ENCODE data around the gene RBM17. TPM values are rescaled to one million over a fixed set of nuclear protein-coding genes. Genes with fewer than 3 reads are reported as not detected.
"Not testable (repeated sequence)": the region's sequence is repeated elsewhere in the genome, so short reads cannot be mapped to it uniquely, and the experiment has no call there.

Gene RBM17
- total RNA-seq, 2 donors from 2014 or later: 156 to 200 TPM

- Mint-ChIP-seq H3K36me3 (ENCODE audit: insufficient read depth in 2 of 2) (peaks cover 23 to 51% of the 10 kb centered on the region in 2 donors), H3K27ac (no peak overlapping the region), H3K4me1 (ENCODE audit: low read depth) (peaks cover 43% of the 10 kb centered on the region), H3K4me3 (no peak overlapping the region), H3K27me3 (ENCODE audit: low read depth) (no peaks in the 10 kb centered on the region), H3K9me3 (no peaks in the 10 kb centered on the region)
- DNase-seq: no peak
- no peak for ATAC-seq (replicated peaks in 1 of 2)
Measured at GRCh38 chr10:6112893-6113292, 24.1 kb downstream of the RBM17 start.

GRCh38 chr10:6114299-6114698 is 25.5 kb downstream of the RBM17 start:
- Mint-ChIP-seq H3K9me3 (no peaks in the 10 kb centered on the region), H3K27ac (peak overlapping the region; percentile 81), H3K36me3 (ENCODE audit: insufficient read depth in 2 of 2) (peaks cover 17 to 42% of the 10 kb centered on the region in 2 donors), H3K4me1 (ENCODE audit: low read depth) (peaks cover 39% of the 10 kb centered on the region), H3K4me3 (peak overlapping the region in 1 of 2 donors; percentile 49), H3K27me3 (ENCODE audit: low read depth) (no peaks in the 10 kb centered on the region)
- ATAC-seq (replicated peaks in 1 of 2) (peak; percentile 75 to 86), DNase-seq (no peak)

GRCh38 chr10:6114805-6115341 is 26.0 kb downstream of the RBM17 start:
- Mint-ChIP-seq H3K27ac (peak overlapping the region; percentile 81), H3K36me3 (ENCODE audit: insufficient read depth in 2 of 2) (peaks cover 14 to 37% of the 10 kb centered on the region in 2 donors), H3K27me3 (ENCODE audit: low read depth) (no peaks in the 10 kb centered on the region), H3K9me3 (no peaks in the 10 kb centered on the region), H3K4me3 (peak overlapping the region in 1 of 2 donors; percentile 49), H3K4me1 (ENCODE audit: low read depth) (peaks cover 39% of the 10 kb centered on the region)
- ATAC-seq (replicated peaks in 1 of 2) (peak; percentile 43 to 53), DNase-seq (no peak)

- ATAC-seq (replicated peaks in 1 of 2) (no peak), DNase-seq (no peak)
- H3K27ac Mint-ChIP-seq: no peak overlapping the region
- no peaks in the 10 kb centered on the region for H3K9me3 Mint-ChIP-seq
- H3K36me3 Mint-ChIP-seq (ENCODE audit: insufficient read depth in 2 of 2): peaks cover 12 to 32% of the 10 kb centered on the region in 2 donors
- no peaks in the 10 kb centered on the region for H3K27me3 Mint-ChIP-seq (ENCODE audit: low read depth)
- H3K4me3 Mint-ChIP-seq: no peak overlapping the region
- peaks cover 42% of the 10 kb centered on the region for H3K4me1 Mint-ChIP-seq (ENCODE audit: low read depth)
Measured at GRCh38 chr10:6115411-6115810, 26.6 kb downstream of the RBM17 start.

- peaks cover 40% of the 10 kb centered on the region for H3K4me1 Mint-ChIP-seq (ENCODE audit: low read depth)
- ATAC-seq (replicated peaks in 1 of 2): no peak
- no peak overlapping the region for H3K4me3 Mint-ChIP-seq
- H3K36me3 Mint-ChIP-seq (ENCODE audit: insufficient read depth in 2 of 2): peaks cover 9 to 27% of the 10 kb centered on the region in 2 donors
- H3K9me3 Mint-ChIP-seq: no peaks in the 10 kb centered on the region
- no peaks in the 10 kb centered on the region for H3K27me3 Mint-ChIP-seq (ENCODE audit: low read depth)
- DNase-seq: no peak
- H3K27ac Mint-ChIP-seq: no peak overlapping the region
Measured at GRCh38 chr10:6115824-6116350, 27.1 kb downstream of the RBM17 start.

- no peak overlapping the region for H3K27ac Mint-ChIP-seq
- no peak overlapping the region for H3K4me3 Mint-ChIP-seq
- ATAC-seq (replicated peaks in 1 of 2): no peak
- no peaks in the 10 kb centered on the region for H3K27me3 Mint-ChIP-seq (ENCODE audit: low read depth)
- H3K4me1 Mint-ChIP-seq (ENCODE audit: low read depth): peaks cover 40% of the 10 kb centered on the region
- H3K9me3 Mint-ChIP-seq: no peaks in the 10 kb centered on the region
- H3K36me3 Mint-ChIP-seq (ENCODE audit: insufficient read depth in 2 of 2): peaks cover 7 to 24% of the 10 kb centered on the region in 2 donors
- DNase-seq: no peak
Measured at GRCh38 chr10:6116806-6117205, 28.0 kb downstream of the RBM17 start.

GRCh38 chr10:6117711-6118110 is 28.9 kb downstream of the RBM17 start:
- peaks cover 3 to 16% of the 10 kb centered on the region in 2 donors for H3K36me3 Mint-ChIP-seq (ENCODE audit: insufficient read depth in 2 of 2)
- no peak overlapping the region for H3K4me3 Mint-ChIP-seq
- no peaks in the 10 kb centered on the region for H3K9me3 Mint-ChIP-seq
- no peaks in the 10 kb centered on the region for H3K27me3 Mint-ChIP-seq (ENCODE audit: low read depth)
- ATAC-seq (replicated peaks in 1 of 2) (no peak), DNase-seq (no peak)
- peaks cover 40% of the 10 kb centered on the region for H3K4me1 Mint-ChIP-seq (ENCODE audit: low read depth)
- H3K27ac Mint-ChIP-seq: no peak overlapping the region

- Mint-ChIP-seq H3K9me3 (no peaks in the 10 kb centered on the region), H3K36me3 (ENCODE audit: insufficient read depth in 2 of 2) (peaks cover 0 to 8% of the 10 kb centered on the region in 2 donors), H3K27me3 (ENCODE audit: low read depth) (no peaks in the 10 kb centered on the region), H3K4me3 (peak overlapping the region in 1 of 2 donors; percentile 31), H3K27ac (no peak overlapping the region), H3K4me1 (ENCODE audit: low read depth) (peaks cover 43% of the 10 kb centered on the region)
- ATAC-seq (replicated peaks in 1 of 2): peak; percentile 52 to 54
- DNase-seq: no peak
Measured at GRCh38 chr10:6119423-6119822, 30.6 kb downstream of the RBM17 start.

GRCh38 chr10:6119962-6120361 is 31.1 kb downstream of the RBM17 start:
- Mint-ChIP-seq H3K4me1 (ENCODE audit: low read depth) (peaks cover 43% of the 10 kb centered on the region), H3K4me3 (peak overlapping the region; percentile 25 to 31), H3K27ac (no peak overlapping the region), H3K9me3 (no peaks in the 10 kb centered on the region), H3K27me3 (ENCODE audit: low read depth) (no peaks in the 10 kb centered on the region), H3K36me3 (ENCODE audit: insufficient read depth in 2 of 2) (peaks cover 0 to 6% of the 10 kb centered on the region in 2 donors)
- no peak for DNase-seq
- ATAC-seq (replicated peaks in 1 of 2): no peak

GRCh38 chr10:6120691-6121090 is 31.9 kb downstream of the RBM17 start:
- no peak overlapping the region for H3K4me3 Mint-ChIP-seq
- peaks cover 42% of the 10 kb centered on the region for H3K4me1 Mint-ChIP-seq (ENCODE audit: low read depth)
- no peaks in the 10 kb centered on the region for H3K27me3 Mint-ChIP-seq (ENCODE audit: low read depth)
- DNase-seq: no peak
- no peak for ATAC-seq (replicated peaks in 1 of 2)
- H3K36me3 Mint-ChIP-seq (ENCODE audit: insufficient read depth in 2 of 2): peaks cover 0 to 3% of the 10 kb centered on the region in 2 donors
- H3K9me3 Mint-ChIP-seq: no peaks in the 10 kb centered on the region
- H3K27ac Mint-ChIP-seq: no peak overlapping the region

GRCh38 chr10:6121146-6121545 is 32.3 kb downstream of the RBM17 start:
- no peaks in the 10 kb centered on the region for H3K9me3 Mint-ChIP-seq
- DNase-seq: no peak
- no peaks in the 10 kb centered on the region for H3K27me3 Mint-ChIP-seq (ENCODE audit: low read depth)
- no peak for ATAC-seq (replicated peaks in 1 of 2)
- H3K4me1 Mint-ChIP-seq (ENCODE audit: low read depth): peaks cover 43% of the 10 kb centered on the region
- no peak overlapping the region for H3K4me3 Mint-ChIP-seq
- H3K36me3 Mint-ChIP-seq (ENCODE audit: insufficient read depth in 2 of 2): no peaks in the 10 kb centered on the region
- no peak overlapping the region for H3K27ac Mint-ChIP-seq

- Mint-ChIP-seq H3K36me3 (ENCODE audit: insufficient read depth in 2 of 2) (no peaks in the 10 kb centered on the region), H3K4me3 (peak overlapping the region in 1 of 2 donors; percentile 9), H3K9me3 (no peaks in the 10 kb centered on the region), H3K27ac (no peak overlapping the region), H3K4me1 (ENCODE audit: low read depth) (peaks cover 52% of the 10 kb centered on the region), H3K27me3 (ENCODE audit: low read depth) (no peaks in the 10 kb centered on the region)
- peak in 1 of 2 donors; percentile 35 for ATAC-seq (replicated peaks in 1 of 2)
- DNase-seq: no peak
Measured at GRCh38 chr10:6123532-6123931, 34.7 kb downstream of the RBM17 start.

- Mint-ChIP-seq H3K4me1 (ENCODE audit: low read depth) (peaks cover 52% of the 10 kb centered on the region), H3K27me3 (ENCODE audit: low read depth) (no peaks in the 10 kb centered on the region), H3K27ac (no peak overlapping the region), H3K36me3 (ENCODE audit: insufficient read depth in 2 of 2) (no peaks in the 10 kb centered on the region), H3K4me3 (no peak overlapping the region), H3K9me3 (no peaks in the 10 kb centered on the region)
- no peak for ATAC-seq (replicated peaks in 1 of 2)
- DNase-seq: no peak
Measured at GRCh38 chr10:6124666-6125065, 35.8 kb downstream of the RBM17 start.

GRCh38 chr10:6127461-6127860 is 38.6 kb downstream of the RBM17 start:
- not testable (repeated sequence) for DNase-seq; ATAC-seq (replicated peaks in 1 of 2); H3K27ac Mint-ChIP-seq; H3K27me3 Mint-ChIP-seq (ENCODE audit: low read depth); H3K9me3 Mint-ChIP-seq; H3K4me3 Mint-ChIP-seq; H3K36me3 Mint-ChIP-seq (ENCODE audit: insufficient read depth in 2 of 2)
- H3K4me1 Mint-ChIP-seq (ENCODE audit: low read depth): peaks cover 59% of the 10 kb centered on the region

Data from activated T-cell treated with anti-CD3 and anti-CD28 coated beads, Interleukin-2, amount 50 U/mL, for 72 hours (primary cell).